Skin epidermis (tissue), 12 donors: Measurements from ENCODE around the gene KCNG4.
A peak's percentile ranks its signal among the peaks of the same experiment; 100 is the strongest.
"Not testable (repeated sequence)": the region's sequence is repeated elsewhere in the genome, so short reads cannot be mapped to it uniquely, and the experiment has no call there.

Experiments
- H3K27ac ChIP-seq, 21 experiments: fragments of 200-600 bp; sonication (generic) in 11 of 21; one replicate each; pipeline ENCODE4 v1.5.0; 2020; ENCODE audit warnings: mild to moderate bottlenecking in 3 of 21, inconsistent platforms in 2 of 21, moderate library complexity in 2 of 21
- H3K4me3 ChIP-seq, 7 experiments: fragments of 200-600 bp; sonication (generic) in 2 of 7; one replicate each; pipeline ENCODE4 v1.5.0; 2020; ENCODE audit warnings: inconsistent platforms in 2 of 7, mild to moderate bottlenecking in 2 of 7, moderate library complexity in 1 of 7

The KCNG4 gene

DNA sequence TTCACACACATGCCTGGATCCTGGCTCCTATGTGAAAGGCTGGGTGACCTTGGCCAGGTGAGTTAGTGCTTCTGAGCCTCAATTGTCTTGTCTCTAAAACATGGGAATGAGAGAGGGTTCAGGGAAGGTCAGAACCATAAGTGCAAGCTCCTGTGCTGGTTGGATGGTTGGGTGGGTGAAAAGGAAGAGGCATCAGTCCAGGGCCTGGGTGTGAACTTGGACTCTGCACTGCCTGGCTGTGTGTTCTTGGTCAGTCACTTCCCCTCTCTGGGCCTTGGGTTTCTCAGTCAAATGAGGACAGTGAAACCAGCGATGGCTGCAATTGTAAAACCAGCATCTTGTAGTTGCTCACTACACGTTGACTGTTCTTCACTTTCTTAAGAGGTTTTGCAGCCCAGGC, 643 bp upstream of the KCNG4 start:
- no peak overlapping the region for H3K27ac ChIP-seq
- no peak overlapping the region for H3K4me3 ChIP-seq

- Histone ChIP-seq H3K4me3 (no peak overlapping the region), H3K27ac (no peak overlapping the region)
These were observed 557 bp downstream of the KCNG4 start for GRCh38 chr16:84239141-84239769.

GRCh38 chr16:84237994-84238750, 1.6 kb downstream of the KCNG4 start:
- Histone ChIP-seq H3K27ac (no peak overlapping the region), H3K4me3 (no peak overlapping the region)

DNA sequence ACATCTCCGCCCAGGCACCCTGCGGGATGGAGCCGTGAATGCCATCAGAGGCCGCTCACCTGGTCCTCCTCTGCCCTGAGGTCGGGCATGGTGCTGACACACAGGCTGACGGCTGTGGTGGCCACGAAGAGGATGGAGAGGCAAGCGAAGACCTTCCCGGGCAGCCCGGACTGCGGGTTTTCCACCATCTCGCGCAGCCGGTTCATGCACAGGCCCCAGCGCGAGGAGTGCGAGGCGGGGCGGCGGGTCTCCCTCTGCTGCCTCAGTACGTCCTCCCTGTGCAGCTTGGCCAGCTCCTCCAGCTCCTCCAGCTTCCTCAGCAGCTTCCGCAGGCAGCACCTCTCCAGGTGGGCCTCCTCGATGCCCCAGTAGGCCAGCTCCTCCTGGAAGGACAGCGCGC, 3.1 kb downstream of the KCNG4 start:
- no peak overlapping the region for H3K27ac ChIP-seq
- H3K4me3 ChIP-seq, result no peak overlapping the region

GRCh38 chr16:84234321-84235241, 5.2 kb downstream of the KCNG4 start:
- H3K27ac ChIP-seq, result peak overlapping the region in 1 of 21 experiments; percentile 53

GRCh38 chr16:84233748-84234147, 6.1 kb downstream of the KCNG4 start:
- H3K27ac ChIP-seq, result no peak overlapping the region

More at GRCh38 chr16:84234321-84235241, 5.2 kb downstream of the KCNG4 start:
- H3K4me3 ChIP-seq, result no peak overlapping the region

DNA sequence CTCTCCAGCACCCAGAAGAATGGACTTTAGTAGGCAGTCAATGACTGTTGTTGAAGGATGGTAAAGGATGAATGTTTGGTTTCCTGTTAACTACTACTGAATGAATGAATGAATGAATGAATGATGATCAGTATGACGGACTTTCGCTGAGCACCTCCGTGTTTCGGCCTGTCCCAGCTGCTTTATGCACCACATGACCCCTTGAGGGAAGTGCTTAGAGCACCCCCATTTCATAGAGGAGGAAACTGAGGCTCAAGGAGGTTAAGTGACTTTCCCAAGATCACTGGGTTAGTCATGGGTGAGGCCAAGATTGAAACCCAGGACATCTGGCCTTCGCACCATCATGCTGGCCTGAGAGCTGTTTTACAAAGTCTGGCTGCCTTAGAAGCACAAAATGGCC, 6.8 kb downstream of the KCNG4 start:
- Histone ChIP-seq H3K27ac (no peak overlapping the region), H3K4me3 (no peak overlapping the region)

More at GRCh38 chr16:84233748-84234147, 6.1 kb downstream of the KCNG4 start:
- no peak overlapping the region for H3K4me3 ChIP-seq

DNA sequence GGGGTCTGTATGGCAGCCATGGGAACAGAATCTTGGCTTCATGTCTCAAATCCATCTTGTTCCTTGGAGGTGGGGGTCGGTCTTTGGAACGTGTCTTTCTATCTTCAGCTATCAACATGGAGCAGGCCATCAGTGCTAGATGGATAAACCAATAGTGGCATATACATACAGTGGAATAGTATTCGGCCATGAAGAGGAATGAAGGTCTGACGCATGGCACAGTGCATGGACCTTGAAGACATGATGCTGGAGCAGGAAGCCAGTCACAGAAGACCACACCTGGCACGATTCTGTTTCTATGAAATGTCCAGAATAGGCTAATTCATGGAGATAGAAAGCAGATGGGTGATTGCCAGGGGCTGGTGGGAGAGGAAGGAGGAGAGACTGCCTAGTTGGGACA, 7.8 kb downstream of the KCNG4 start:
- no peak overlapping the region for H3K27ac ChIP-seq
- no peak overlapping the region for H3K4me3 ChIP-seq

GRCh38 chr16:84229471-84229870, 10.3 kb downstream of the KCNG4 start:
- Histone ChIP-seq H3K4me3 (no peak overlapping the region), H3K27ac (no peak overlapping the region)

DNA sequence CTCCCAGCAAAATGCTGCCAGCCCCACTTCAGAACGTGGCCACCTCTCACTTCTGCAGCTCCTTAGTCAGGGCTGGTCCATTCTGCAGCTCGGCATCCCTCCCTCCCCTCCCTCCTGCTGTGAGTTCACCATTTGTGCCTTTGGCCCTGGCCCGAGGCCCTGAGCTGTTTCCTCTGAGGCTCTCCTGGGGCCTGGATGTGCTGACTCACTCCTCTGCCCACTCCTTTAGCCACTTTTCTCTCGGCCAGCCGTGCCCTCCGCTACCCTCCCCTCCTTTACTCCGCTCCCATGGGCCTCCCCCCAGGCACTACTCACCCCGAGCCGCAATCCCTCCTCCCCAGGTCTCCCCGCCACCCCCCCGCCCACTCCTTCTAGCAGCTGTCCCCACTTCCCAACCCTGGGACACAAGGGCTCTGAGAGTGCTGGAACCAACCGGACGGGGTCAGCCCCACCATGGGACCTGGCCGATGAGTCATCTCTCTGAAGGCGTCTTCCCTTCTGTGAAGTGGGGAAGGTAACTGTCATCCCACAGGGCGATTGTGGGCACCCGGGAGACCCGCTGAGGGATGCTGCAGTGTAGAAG, 11.5 kb downstream of the KCNG4 start:
- H3K4me3 ChIP-seq, result no peak overlapping the region
- peak overlapping the region in 1 of 21 experiments; percentile 45 for H3K27ac ChIP-seq

GRCh38 chr16:84227548-84227947, 12.3 kb downstream of the KCNG4 start:
- H3K27ac ChIP-seq, result no peak overlapping the region
- no peak overlapping the region for H3K4me3 ChIP-seq

- no peak overlapping the region for H3K4me3 ChIP-seq
- no peak overlapping the region for H3K27ac ChIP-seq
These were observed 13.8 kb downstream of the KCNG4 start for GRCh38 chr16:84226026-84226425.

DNA sequence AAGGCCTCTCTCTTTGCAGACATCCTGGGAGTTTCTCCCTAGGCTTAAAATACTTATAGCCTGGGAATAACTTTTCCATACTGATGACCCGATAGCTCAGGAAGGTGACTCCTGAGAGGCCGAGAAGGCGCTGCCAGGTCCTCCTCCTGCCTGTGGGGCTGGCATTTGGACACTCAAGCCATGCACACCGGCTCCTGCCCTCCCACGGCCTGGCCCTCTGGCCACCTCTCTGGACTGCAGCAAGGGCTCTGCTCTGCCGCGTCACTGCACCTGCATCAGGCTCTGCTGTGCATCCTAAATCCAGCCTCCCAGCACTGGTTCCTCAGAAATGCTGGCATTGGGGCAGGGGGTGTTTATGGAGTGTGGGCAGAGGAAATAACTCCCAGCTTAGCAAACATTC, 14.2 kb downstream of the KCNG4 start:
- Histone ChIP-seq H3K4me3 (no peak overlapping the region), H3K27ac (no peak overlapping the region)

DNA sequence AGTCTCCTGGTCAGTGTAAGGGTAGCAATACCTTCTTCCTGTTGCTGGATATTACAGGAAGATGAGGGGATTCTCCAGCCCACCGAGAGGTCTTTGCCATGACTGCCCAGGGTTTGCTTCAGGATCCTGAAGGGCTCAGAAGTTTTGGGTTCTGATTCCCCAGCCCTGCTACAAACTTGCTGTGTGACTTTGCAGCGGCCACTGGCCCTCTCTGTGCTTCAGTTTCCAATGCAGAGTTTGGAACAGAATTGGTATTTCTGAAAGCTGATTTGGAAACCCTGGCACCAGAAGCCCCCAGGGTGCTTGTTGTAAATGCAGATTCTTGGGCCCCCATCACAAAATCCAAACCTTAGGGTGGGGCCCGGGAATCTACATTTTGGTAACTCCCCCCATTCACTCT, 14.7 kb downstream of the KCNG4 start:
- Histone ChIP-seq H3K27ac (no peak overlapping the region), H3K4me3 (no peak overlapping the region)

GRCh38 chr16:84224554-84224953, 15.3 kb downstream of the KCNG4 start:
- H3K4me3 ChIP-seq, result no peak overlapping the region
- H3K27ac ChIP-seq, result no peak overlapping the region

DNA sequence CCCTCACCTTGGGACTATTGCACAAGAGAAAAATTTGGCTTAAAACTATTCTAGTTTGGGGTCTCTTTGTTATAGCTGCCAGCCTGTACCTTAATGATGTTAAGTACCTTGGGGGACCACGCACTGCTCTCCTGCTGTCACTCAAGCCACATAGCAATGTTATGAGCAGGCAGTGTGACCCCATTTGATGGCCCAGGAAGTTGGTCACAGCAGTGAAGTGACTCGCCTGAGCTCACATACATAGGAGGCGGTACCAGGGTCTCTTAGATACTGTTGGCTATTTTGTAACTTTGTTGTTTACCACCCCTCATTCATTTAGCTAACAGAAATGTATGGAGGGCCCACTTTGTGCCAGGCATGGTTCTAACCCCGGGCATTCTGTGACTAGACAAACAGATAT, 16.4 kb downstream of the KCNG4 start:
- H3K27ac ChIP-seq, result no peak overlapping the region

GRCh38 chr16:84220851-84221250, 19.0 kb downstream of the KCNG4 start:
- no peak overlapping the region for H3K4me3 ChIP-seq

More for the DNA sequence above, 16.4 kb downstream of the KCNG4 start:
- no peak overlapping the region for H3K4me3 ChIP-seq

GRCh38 chr16:84218956-84219355, 20.9 kb downstream of the KCNG4 start:
- no peak overlapping the region for H3K27ac ChIP-seq
- no peak overlapping the region for H3K4me3 ChIP-seq

More at GRCh38 chr16:84220851-84221250, 19.0 kb downstream of the KCNG4 start:
- no peak overlapping the region for H3K27ac ChIP-seq

- Histone ChIP-seq H3K27ac (no peak overlapping the region), H3K4me3 (no peak overlapping the region)
These were observed 21.5 kb downstream of the KCNG4 start for GRCh38 chr16:84218176-84218823.

DNA sequence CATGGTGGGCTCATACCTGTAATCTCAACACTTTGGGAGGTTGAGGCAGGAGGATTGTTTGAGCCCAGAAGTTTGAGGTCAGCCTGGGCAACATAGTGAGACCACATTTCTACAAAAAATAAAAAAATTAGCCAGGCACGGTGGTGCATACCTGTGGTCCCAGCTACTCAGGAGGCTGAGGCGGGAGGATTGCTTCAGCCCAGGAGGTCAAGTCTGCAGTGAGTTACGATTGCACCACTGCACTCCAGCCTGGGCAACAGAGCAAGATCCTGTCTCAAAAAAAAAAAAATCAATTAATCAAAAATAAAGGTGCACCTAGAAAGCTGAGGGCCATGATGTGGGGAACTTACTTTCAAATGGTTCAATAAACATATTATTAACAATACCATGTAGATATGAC, 23.7 kb downstream of the KCNG4 start:
- not testable (repeated sequence) for H3K4me3 ChIP-seq, H3K27ac ChIP-seq
